OCI-LY7 (cell line): Measurements from ENCODE around the gene YJEFN3. TPM values are rescaled to one million over a fixed set of nuclear protein-coding genes. Genes with fewer than 3 reads are reported as not detected.

Experiments
- BruUV-seq: library from RNA; stranded (reverse); fragments of 400-500 nt; replicated peaks from 2 replicates; lab custom pipeline; 2021; lab: Mats Ljungman, UMichigan
- CTCF ChIA-PET: fragments of 300-600 bp; sonication (Branson Sonifier 250); formaldehyde crosslinking; loops from one replicate; lab custom pipeline; 2022; ENCODE audit warnings: antibody characterized with exemption; ENCODE audit not compliant: unreplicated experiment; lab: Charles Lee
- POLR2A ChIA-PET: fragments of 300-600 bp; sonication (Branson Sonifier 250); formaldehyde crosslinking; loops from one replicate; lab custom pipeline; 2022; ENCODE audit warnings: antibody characterized with exemption; lab: Charles Lee
- DNase-seq: peaks from one replicate; pipeline ENCODE4 v3.0.0-alpha.2; 2015; ENCODE audit warnings: low spot score
- H2AFZ ChIP-seq: fragments of 200-600 bp; sonication (generic), shearing (Covaris generic); 2 replicates; pipeline ENCODE4 v1.6.1; 2014; ENCODE audit warnings: mild to moderate bottlenecking, antibody characterized with exemption, low read length, moderate library complexity
- H3K27ac ChIP-seq: fragments of 200-600 bp; sonication (generic); 2 replicates; pipeline ENCODE4 v1.5.1; 2014; ENCODE audit warnings: mixed run types, low read depth, mild to moderate bottlenecking, moderate library complexity, low read length, inconsistent platforms; ENCODE audit not compliant: poor library complexity, severe bottlenecking
- H3K36me3 ChIP-seq: fragments of 200-600 bp; sonication (generic); 2 replicates; pipeline ENCODE4 v1.6.1; 2014; ENCODE audit warnings: mild to moderate bottlenecking, antibody characterized with exemption, low read length, moderate library complexity, mixed read lengths; ENCODE audit not compliant: insufficient read depth
- H3K4me1 ChIP-seq: fragments of 200-600 bp; sonication (generic); 2 replicates; pipeline ENCODE4 v1.5.1; 2014; ENCODE audit warnings: mild to moderate bottlenecking, low read length; ENCODE audit not compliant: insufficient read depth, poor library complexity, severe bottlenecking
- H3K4me2 ChIP-seq: fragments of 200-600 bp; sonication (generic); 2 replicates; pipeline ENCODE4 v1.6.1; 2014; ENCODE audit warnings: mild to moderate bottlenecking, low read length
- H3K4me3 ChIP-seq: fragments of 200-600 bp; sonication (generic); 2 replicates; pipeline ENCODE4 v1.5.1; 2014; ENCODE audit warnings: mild to moderate bottlenecking, low read depth, low read length; ENCODE audit not compliant: poor library complexity, severe bottlenecking
- H3K79me2 ChIP-seq: fragments of 200-600 bp; sonication (generic); 2 replicates; pipeline ENCODE4 v1.6.1; 2016; ENCODE audit warnings: low read depth, mild to moderate bottlenecking, low read length, moderate library complexity, mixed read lengths; ENCODE audit not compliant: insufficient read depth
- H3K9me2 ChIP-seq: fragments of 200-600 bp; sonication (generic); 2 replicates; pipeline ENCODE4 v1.6.1; 2016; ENCODE audit warnings: mild to moderate bottlenecking, low read length, mixed read lengths; ENCODE audit not compliant: insufficient read depth
- H3K9me3 ChIP-seq: fragments of 200-600 bp; sonication (generic); 2 replicates; pipeline ENCODE4 v1.6.1; 2014; ENCODE audit warnings: mild to moderate bottlenecking, mixed run types, low read length, mixed read lengths
- H4K20me1 ChIP-seq: fragments of 200-600 bp; sonication (generic); 2 replicates; pipeline ENCODE4 v1.6.1; 2014; ENCODE audit warnings: mild to moderate bottlenecking, antibody characterized with exemption, low read length, moderate library complexity, mixed read lengths; ENCODE audit not compliant: insufficient read depth
- CTCF ChIP-seq: fragments of 200-600 bp; sonication (generic); conservative IDR thresholded peaks from 2 replicates; pipeline ENCODE4 v1.5.1; 2014; ENCODE audit warnings: mild to moderate bottlenecking, antibody characterized with exemption, low read length, moderate library complexity, mixed read lengths
- EZH2phosphoT487 ChIP-seq: fragments of 200-600 bp; sonication (generic); IDR thresholded peaks from 2 replicates; pipeline ENCODE4 v1.6.1; 2018; ENCODE audit warnings: low read depth, borderline replicate concordance, mild to moderate bottlenecking, mixed run types, antibody characterized with exemption, low read length, moderate library complexity, mixed read lengths
- intact Hi-C: fragments of 100-400 bp; cut with micrococcal nuclease; formaldehyde crosslinking; loops from one replicate; pipeline ENCODE4 v1.10.0; 2022; ENCODE audit not compliant: unreplicated experiment
- total RNA-seq, 2 experiments: library from RNA; depleted of rRNA in 1 of 2; stranded (reverse); fragments of >200 nt in 1 of 2; shearing (Covaris generic) in 1 of 2; gene quantifications; 2 replicates each; pipeline ENCODE4 v1.2.3, GENCODE V29; 2014 to 2022

The YJEFN3 gene
- total RNA-seq, 2 experiments from 2014 or later, result 5.4 to 35.3 TPM

GRCh38 chr19:19584356-19584755, 55.6 kb downstream of the YJEFN3 start:
- Histone ChIP-seq H3K4me3 (no peak overlapping the region), H3K79me2 (no peaks in the 10 kb centered on the region), H3K4me2 (no peak overlapping the region), H3K27ac (no peak overlapping the region), H4K20me1 (no peaks in the 10 kb centered on the region), H2AFZ (no peak overlapping the region), H3K9me3 (no peaks in the 10 kb centered on the region), H3K36me3 (no peaks in the 10 kb centered on the region), H3K4me1 (no peaks in the 10 kb centered on the region), H3K9me2 (no peaks in the 10 kb centered on the region)
- no peak for DNase-seq
- ChIA-PET POLR2A (no interaction called here), CTCF (no interaction called here)
- BruUV-seq, result no TSS peak
- TF ChIP-seq EZH2phosphoT487 (no peak), CTCF (no peak)
- intact Hi-C loops, result no loop called here

Other genes with a start within 250 kb of the YJEFN3 start
- 34.6 and 37.9 TPM in 2 replicates for gene SUGP1, start 208.4 kb upstream of the YJEFN3 start, total RNA-seq (2014; rRNA removed; shearing (Covaris generic))
- 61.4 and 64.2 TPM in 2 replicates for gene SUGP1, start 208.4 kb upstream of the YJEFN3 start, total RNA-seq (2022)
- 31.9 and 58.7 TPM in 2 replicates for gene MAU2, start 208.1 kb upstream of the YJEFN3 start, total RNA-seq (2014; rRNA removed; shearing (Covaris generic))
- gene MAU2, start 208.1 kb upstream of the YJEFN3 start, total RNA-seq (2022), result 81.7 and 103 TPM in 2 replicates
- gene GATAD2A, start 123.2 kb upstream of the YJEFN3 start, total RNA-seq (2014; rRNA removed; shearing (Covaris generic)), result 62.8 and 73.4 TPM in 2 replicates
- gene GATAD2A, start 123.2 kb upstream of the YJEFN3 start, total RNA-seq (2022), result 126 and 156 TPM in 2 replicates
- gene TSSK6, start 13.4 kb upstream of the YJEFN3 start, total RNA-seq (2014; rRNA removed; shearing (Covaris generic)), result 7.1 and 10.5 TPM in 2 replicates
- 6.4 and 8.7 TPM in 2 replicates for gene TSSK6, start 13.4 kb upstream of the YJEFN3 start, total RNA-seq (2022)
- gene NDUFA13, start 12.7 kb upstream of the YJEFN3 start, total RNA-seq (2014; rRNA removed; shearing (Covaris generic)), result 275 and 320 TPM in 2 replicates
- gene NDUFA13, start 12.7 kb upstream of the YJEFN3 start, total RNA-seq (2022), result 421 and 429 TPM in 2 replicates
- gene CILP2, start 9.4 kb downstream of the YJEFN3 start, total RNA-seq (2014; rRNA removed; shearing (Covaris generic)), result 0.19 TPM in 1 of 2 replicates, not detected in the other
- gene CILP2, start 9.4 kb downstream of the YJEFN3 start, total RNA-seq (2022), result 0.48 and 0.51 TPM in 2 replicates
- gene PBX4, start 89.8 kb downstream of the YJEFN3 start, total RNA-seq (2014; rRNA removed; shearing (Covaris generic)), result 5.1 and 6.7 TPM in 2 replicates
- 4.6 and 5.0 TPM in 2 replicates for gene PBX4, start 89.8 kb downstream of the YJEFN3 start, total RNA-seq (2022)
- gene LPAR2, start 99.3 kb downstream of the YJEFN3 start, total RNA-seq (2014; rRNA removed; shearing (Covaris generic)), result 6.0 and 12.4 TPM in 2 replicates
- 17.5 and 18.4 TPM in 2 replicates for gene LPAR2, start 99.3 kb downstream of the YJEFN3 start, total RNA-seq (2022)
- 30.1 and 34.7 TPM in 2 replicates for gene GMIP, start 114.7 kb downstream of the YJEFN3 start, total RNA-seq (2014; rRNA removed; shearing (Covaris generic))
- 41.6 and 48.7 TPM in 2 replicates for gene GMIP, start 114.7 kb downstream of the YJEFN3 start, total RNA-seq (2022)
- 41.0 and 58.3 TPM in 2 replicates for gene ATP13A1, start 134.8 kb downstream of the YJEFN3 start, total RNA-seq (2014; rRNA removed; shearing (Covaris generic))
- 122 and 128 TPM in 2 replicates for gene ATP13A1, start 134.8 kb downstream of the YJEFN3 start, total RNA-seq (2022)
- gene ZNF101, start 139.9 kb downstream of the YJEFN3 start, total RNA-seq (2014; rRNA removed; shearing (Covaris generic)), result 83.8 and 85.6 TPM in 2 replicates
- gene ZNF101, start 139.9 kb downstream of the YJEFN3 start, total RNA-seq (2022), result 66.6 and 87.0 TPM in 2 replicates
- 4.5 and 8.7 TPM in 2 replicates for gene ZNF14, start 204.2 kb downstream of the YJEFN3 start, total RNA-seq (2014; rRNA removed; shearing (Covaris generic))
- gene ZNF14, start 204.2 kb downstream of the YJEFN3 start, total RNA-seq (2022), result 7.0 and 8.4 TPM in 2 replicates